DOHH2 (cell line): ENCODE measurements around the gene SLC1A2.

ENCODE experiments used
- H3F3A ChIP-seq: fragments of 200-600 bp; sonication (generic), shearing (Covaris generic); 2 replicates; pipeline ENCODE4 v1.6.0; 2016; ENCODE audit warnings: antibody characterized with exemption, mild to moderate bottlenecking; ENCODE audit not compliant: control insufficient read depth, insufficient read depth
- H3K27ac ChIP-seq: fragments of 200-600 bp; sonication (generic); 2 replicates; pipeline ENCODE4 v1.5.1; 2014; ENCODE audit warnings: low read depth, mild to moderate bottlenecking, low read length, moderate library complexity
- H3K27me3 ChIP-seq: fragments of 200-600 bp; sonication (generic); 2 replicates; pipeline ENCODE4 v1.6.1; 2014; ENCODE audit warnings: mild to moderate bottlenecking, low read length, mixed read lengths; ENCODE audit not compliant: control insufficient read depth
- H3K36me3 ChIP-seq: fragments of 200-600 bp; sonication (generic); 2 replicates; pipeline ENCODE4 v1.6.1; 2014; ENCODE audit warnings: mild to moderate bottlenecking, low read length, moderate library complexity, mixed read lengths; ENCODE audit not compliant: control insufficient read depth
- H3K4me1 ChIP-seq: fragments of 200-600 bp; sonication (generic); 2 replicates; pipeline ENCODE4 v1.6.1; 2014; ENCODE audit warnings: mild to moderate bottlenecking, low read length, mixed read lengths; ENCODE audit not compliant: control insufficient read depth
- H3K4me2 ChIP-seq: fragments of 200-600 bp; sonication (generic); 2 replicates; pipeline ENCODE4 v1.6.0; 2014; ENCODE audit warnings: mild to moderate bottlenecking, low read length, moderate library complexity
- H3K4me3 ChIP-seq: fragments of 200-600 bp; sonication (generic); 2 replicates; pipeline ENCODE4 v1.5.1; 2014; ENCODE audit warnings: mild to moderate bottlenecking, low read length, mixed read lengths
- H3K79me2 ChIP-seq: fragments of 200-600 bp; sonication (generic); 2 replicates; pipeline ENCODE4 v1.6.1; 2014; ENCODE audit warnings: mild to moderate bottlenecking, low read length, mixed read lengths; ENCODE audit not compliant: control insufficient read depth
- H3K9me2 ChIP-seq: fragments of 200-600 bp; sonication (generic); replicated peaks from 2 replicates; pipeline ENCODE4 v1.6.1; 2014; ENCODE audit warnings: mild to moderate bottlenecking, low read length, mixed read lengths; ENCODE audit not compliant: control insufficient read depth
- H3K9me3 ChIP-seq: fragments of 200-600 bp; sonication (generic); 2 replicates; pipeline ENCODE4 v1.6.1; 2014; ENCODE audit warnings: antibody characterized with exemption, low read length, mixed read lengths; ENCODE audit not compliant: control insufficient read depth, insufficient read depth
- H4K20me1 ChIP-seq: fragments of 200-600 bp; sonication (generic); 2 replicates; pipeline ENCODE4 v1.6.0; 2014; ENCODE audit warnings: low read depth, mild to moderate bottlenecking, antibody characterized with exemption, low read length, moderate library complexity; ENCODE audit not compliant: control insufficient read depth, insufficient read depth
- CTCF ChIP-seq: fragments of 200-600 bp; sonication (generic); IDR thresholded peaks from one replicate; pipeline ENCODE4 v1.5.1; 2014; ENCODE audit warnings: antibody characterized with exemption, mild to moderate bottlenecking, low read depth, low read length; ENCODE audit not compliant: poor library complexity, severe bottlenecking
- EZH2phosphoT487 ChIP-seq: fragments of 200-600 bp; sonication (generic); IDR thresholded peaks from 2 replicates; pipeline ENCODE4 v1.6.1; 2017; ENCODE audit warnings: borderline replicate concordance, mild to moderate bottlenecking, antibody characterized with exemption, low read length, moderate library complexity, mixed read lengths

SLC1A2 gene

GRCh38 chr11:35225946-35226520 lies 193.3 kb downstream of the SLC1A2 start:
- H3K9me3 ChIP-seq = no peaks in the 10 kb centered on the region
- H3K79me2 ChIP-seq = no peaks in the 10 kb centered on the region
- no peaks in the 10 kb centered on the region for H3K9me2 ChIP-seq
- no peaks in the 10 kb centered on the region for H3K4me1 ChIP-seq
- H3K27me3 ChIP-seq = no peaks in the 10 kb centered on the region
- no peaks in the 10 kb centered on the region for H4K20me1 ChIP-seq
- H3K36me3 ChIP-seq = no peaks in the 10 kb centered on the region
- no peak overlapping the region for H3K27ac ChIP-seq
- H3F3A ChIP-seq = no peaks in the 10 kb centered on the region
- TF ChIP-seq EZH2phosphoT487 (no peak), CTCF (no peak)
- H3K4me2 ChIP-seq = no peak overlapping the region
- H3K4me3 ChIP-seq = no peak overlapping the region

GRCh38 chr11:35223991-35224390 lies 195.4 kb downstream of the SLC1A2 start:
- Histone ChIP-seq H4K20me1 (no peaks in the 10 kb centered on the region), H3K36me3 (no peaks in the 10 kb centered on the region), H3K9me2 (no peaks in the 10 kb centered on the region), H3K27me3 (no peaks in the 10 kb centered on the region), H3K4me2 (no peak overlapping the region), H3K79me2 (no peaks in the 10 kb centered on the region), H3F3A (no peaks in the 10 kb centered on the region), H3K4me3 (no peak overlapping the region), H3K9me3 (no peaks in the 10 kb centered on the region), H3K27ac (no peak overlapping the region), H3K4me1 (no peaks in the 10 kb centered on the region)
- TF ChIP-seq EZH2phosphoT487 (no peak), CTCF (no peak)

GRCh38 chr11:35223371-35223796 lies 196.0 kb downstream of the SLC1A2 start:
- TF ChIP-seq EZH2phosphoT487 (no peak), CTCF (no peak)
- Histone ChIP-seq H3K9me2 (no peaks in the 10 kb centered on the region), H3F3A (no peaks in the 10 kb centered on the region)

More at GRCh38 chr11:35223371-35223796, 196.0 kb downstream of the SLC1A2 start:
- Histone ChIP-seq H3K27me3 (no peaks in the 10 kb centered on the region), H3K4me1 (no peaks in the 10 kb centered on the region), H3K79me2 (no peaks in the 10 kb centered on the region), H3K4me2 (no peak overlapping the region), H3K4me3 (no peak overlapping the region), H3K27ac (no peak overlapping the region), H4K20me1 (no peaks in the 10 kb centered on the region), H3K36me3 (no peaks in the 10 kb centered on the region), H3K9me3 (no peaks in the 10 kb centered on the region)
